Glomerular endothelial cell (primary cell): ENCODE data around the gene DNM1L. TPM values are rescaled to one million over a fixed set of nuclear protein-coding genes. Genes with fewer than 3 reads are reported as not detected.
"Not testable (repeated sequence)": the region's sequence is repeated elsewhere in the genome, so short reads cannot be mapped to it uniquely, and the experiment has no call there.

Experiments
- DNase-seq: peaks from one replicate; pipeline ENCODE4 v3.0.0-alpha.2; 2011; ENCODE audit warnings: low read depth, low spot score; ENCODE audit errors: extremely low read depth
- total RNA-seq: library from RNA; depleted of rRNA; stranded (reverse); fragments of >200 nt; gene quantifications from 2 replicates; pipeline ENCODE4 v1.2.3, GENCODE V29; 2015

DNM1L gene
- total RNA-seq, 1 donor from 2014 or later: 57.8 TPM

DNA sequence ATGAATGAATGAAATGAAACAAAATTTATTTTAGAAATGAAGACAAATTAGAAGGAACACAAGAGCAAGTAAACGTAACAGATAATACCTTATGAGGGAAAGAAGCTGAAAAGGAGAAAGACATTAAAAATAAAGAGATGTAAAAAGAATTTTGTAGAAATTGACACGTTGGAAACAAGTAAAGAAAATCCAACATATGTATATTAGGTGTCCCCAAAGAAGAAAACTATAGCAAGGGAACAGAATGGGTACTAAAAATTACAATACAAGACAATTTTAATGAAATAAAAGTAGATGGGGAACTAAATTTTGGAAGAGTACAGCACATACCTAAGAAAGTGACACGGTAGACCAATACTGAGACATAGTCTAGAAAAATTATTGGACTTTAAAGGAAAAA lies 16.7 kb downstream of the DNM1L start:
- no peak for DNase-seq

DNA sequence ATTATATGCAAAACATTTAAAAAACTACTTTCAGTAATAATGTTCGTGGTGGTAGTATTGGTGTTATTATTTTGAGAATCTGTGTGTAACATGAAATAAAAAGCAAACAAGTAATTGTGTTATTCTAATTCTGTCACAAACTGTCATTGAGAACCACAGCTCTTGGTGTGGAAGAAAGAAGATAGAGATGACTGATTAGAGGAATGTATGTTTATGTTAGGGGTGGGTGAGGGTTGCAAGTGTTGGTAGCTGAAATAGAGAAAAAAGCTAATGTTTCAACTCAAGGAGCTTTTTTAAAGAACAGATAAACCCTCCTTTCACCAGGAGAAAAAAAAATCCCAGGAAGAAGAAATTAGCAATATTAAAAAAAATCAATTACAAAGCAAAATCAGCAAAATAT lies 18.3 kb downstream of the DNM1L start:
- DNase-seq: no peak

DNA sequence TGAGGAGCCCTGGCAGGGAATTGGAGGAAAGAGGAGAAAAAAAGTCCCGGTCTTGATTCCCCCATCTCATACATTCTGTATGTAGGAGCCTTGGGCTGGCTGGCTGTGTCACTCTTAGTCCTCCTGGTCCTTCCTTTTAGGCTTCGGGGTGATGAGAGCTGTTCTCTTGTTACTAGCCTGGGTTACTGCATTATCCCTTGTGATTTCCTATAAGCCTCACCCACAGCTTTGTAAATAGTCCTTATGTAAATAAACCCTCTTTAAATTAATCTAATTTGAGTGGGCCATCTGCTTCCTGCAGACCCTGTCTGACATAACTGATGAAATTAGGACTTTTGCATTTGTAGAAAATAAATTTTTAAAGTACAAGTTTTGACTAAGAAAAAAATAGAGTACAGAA lies 19.2 kb downstream of the DNM1L start:
- DNase-seq: no peak

DNA sequence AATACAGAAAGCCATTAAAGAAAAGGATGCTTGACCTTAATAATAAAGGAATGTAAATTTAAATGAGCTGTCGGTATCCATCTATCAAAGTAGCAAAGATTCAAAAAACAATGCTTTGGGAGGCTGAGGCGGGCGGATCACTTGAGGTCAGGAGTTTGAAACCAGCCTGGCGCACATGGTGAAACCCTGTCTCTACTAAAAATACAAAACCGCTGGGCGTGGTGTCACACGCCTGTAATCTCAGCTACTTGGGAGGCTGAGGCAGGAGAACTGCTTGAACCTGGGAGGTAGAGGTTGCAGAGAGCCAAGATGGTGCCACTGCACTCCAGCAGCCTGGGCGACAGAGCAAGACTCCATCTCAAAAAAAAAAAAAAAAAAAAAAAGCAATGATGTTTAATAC lies 20.3 kb downstream of the DNM1L start:
- not testable (repeated sequence) for DNase-seq

GRCh38 chr12:32702473-32702872 lies 23.4 kb downstream of the DNM1L start:
- no peak for DNase-seq

GRCh38 chr12:32702946-32703345 lies 23.8 kb downstream of the DNM1L start:
- DNase-seq: no peak

DNA sequence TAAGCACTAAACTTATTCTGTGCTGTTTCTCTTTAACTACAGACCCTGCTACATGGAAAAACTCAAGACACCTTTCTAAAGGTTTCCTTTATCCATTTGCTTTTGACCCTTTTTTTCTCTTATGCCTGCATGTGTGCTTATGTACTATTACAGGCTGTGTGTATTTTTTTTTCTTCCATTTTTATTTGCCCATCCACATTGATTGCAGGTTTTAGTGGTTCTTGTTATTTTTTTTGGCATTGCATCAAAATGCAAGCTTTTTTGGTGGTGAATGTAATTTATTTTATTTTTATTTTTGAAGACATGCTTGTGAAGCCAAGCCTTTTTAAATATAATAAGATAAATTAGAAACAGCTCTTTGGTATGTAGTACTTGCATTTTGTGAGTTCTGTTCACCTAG lies 26.7 kb downstream of the DNM1L start:
- DNase-seq: no peak

GRCh38 chr12:32706335-32707024 lies 27.4 kb downstream of the DNM1L start:
- no peak for DNase-seq

DNA sequence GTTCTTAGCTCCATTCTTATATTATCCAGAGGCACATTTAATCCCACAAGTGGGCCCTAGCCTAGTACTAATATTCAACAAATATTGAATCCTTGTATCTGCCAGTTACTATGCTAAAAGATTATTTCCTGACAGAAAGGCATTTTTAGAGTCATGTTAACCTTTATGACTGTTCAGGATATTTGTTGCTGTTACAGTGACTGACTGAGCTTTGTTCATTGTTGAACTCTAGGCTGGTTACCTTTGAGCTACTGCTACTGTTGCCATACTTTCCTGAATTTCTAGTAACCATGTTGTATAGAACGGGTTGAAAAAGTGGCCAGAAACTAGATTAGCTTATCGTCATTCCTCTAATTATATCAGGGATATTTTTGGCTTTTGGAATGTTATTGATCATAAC lies 29.8 kb downstream of the DNM1L start:
- no peak for DNase-seq

- DNase-seq: no peak
Measured at GRCh38 chr12:32714772-32715171, 35.7 kb downstream of the DNM1L start.

GRCh38 chr12:32718926-32719325 lies 39.8 kb downstream of the DNM1L start:
- DNase-seq: no peak

DNA sequence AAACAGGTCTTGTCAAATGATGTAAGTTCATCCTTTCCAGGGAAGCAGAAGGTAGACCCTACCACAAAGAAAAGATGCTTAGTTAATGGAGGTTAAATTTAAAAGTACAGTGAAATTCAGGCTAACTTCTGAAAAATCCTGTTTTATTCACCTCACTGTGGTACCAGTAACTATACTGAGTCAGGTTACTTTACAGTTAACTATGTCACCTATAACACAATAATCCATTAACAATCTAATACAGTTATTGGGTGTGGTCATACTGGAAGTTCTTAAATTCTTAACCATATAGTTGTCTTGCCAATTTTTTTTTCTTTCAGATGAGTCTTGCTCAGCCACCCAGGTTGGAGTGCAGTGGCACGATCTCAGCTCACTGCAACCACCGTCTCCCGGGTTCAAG lies 46.2 kb downstream of the DNM1L start:
- not testable (repeated sequence) for DNase-seq

GRCh38 chr12:32726286-32726685 lies 47.2 kb downstream of the DNM1L start:
- DNase-seq: no peak

- DNase-seq: no peak
Measured at GRCh38 chr12:32727237-32727636, 48.1 kb downstream of the DNM1L start.

- DNase-seq: no peak
Measured at GRCh38 chr12:32734952-32735351, 55.9 kb downstream of the DNM1L start.

DNA sequence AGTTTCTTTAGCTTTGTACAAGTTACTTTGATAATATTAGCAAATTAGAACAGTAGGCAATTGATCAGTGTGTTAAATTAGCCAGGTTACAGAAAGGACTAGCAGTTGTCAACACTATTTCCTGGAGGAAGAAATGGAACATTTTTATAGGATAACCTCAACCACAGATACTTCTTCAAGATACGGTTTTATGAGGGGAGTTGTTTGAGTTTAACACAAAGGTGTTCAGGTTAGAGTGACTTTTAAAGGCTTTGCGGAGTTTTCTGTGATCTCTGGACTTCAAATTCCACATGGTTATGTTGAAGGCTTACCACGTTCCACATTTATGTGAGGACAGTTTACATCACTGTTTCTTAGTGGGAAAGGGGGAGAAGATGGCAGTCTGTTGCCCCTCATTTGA lies 57.3 kb downstream of the DNM1L start:
- no peak for DNase-seq

DNA sequence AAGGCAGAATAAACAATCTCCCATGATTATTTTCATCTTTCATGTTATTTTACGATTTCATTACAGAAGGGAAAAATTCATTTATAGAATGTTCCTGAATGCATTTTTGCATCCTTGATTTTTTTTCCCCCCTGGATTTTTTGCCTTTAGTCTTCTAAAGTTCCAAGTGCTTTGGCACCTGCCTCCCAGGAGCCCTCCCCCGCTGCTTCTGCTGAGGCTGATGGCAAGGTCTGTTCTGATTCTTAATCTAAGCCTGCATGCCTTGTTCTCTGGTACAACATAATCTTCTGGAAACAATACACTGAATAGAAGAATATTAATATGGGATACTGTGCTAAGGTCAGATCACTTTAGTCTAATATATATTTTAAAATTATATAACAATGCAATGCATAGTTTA lies 58.6 kb downstream of the DNM1L start:
- no peak for DNase-seq

DNA sequence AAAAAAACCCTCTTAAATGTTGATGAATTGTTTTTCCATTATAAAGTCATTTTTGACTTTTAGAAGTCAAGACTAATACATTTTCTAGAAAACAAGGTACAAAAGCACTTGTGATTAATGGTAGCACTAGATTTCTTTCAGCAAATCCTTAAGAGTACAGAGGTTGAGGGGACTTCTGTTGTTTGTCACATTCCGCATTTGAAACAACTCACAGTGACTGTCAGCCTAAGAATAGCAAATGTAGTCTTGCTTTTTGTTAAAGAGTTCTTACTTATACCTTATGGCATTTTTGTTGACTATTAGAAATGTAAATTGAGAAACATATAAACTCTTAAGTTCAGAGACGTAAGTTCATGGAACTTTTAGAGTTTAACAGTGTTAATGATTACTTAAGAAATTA lies 60.2 kb downstream of the DNM1L start:
- no peak for DNase-seq

GRCh38 chr12:32742133-32742532 lies 63.0 kb downstream of the DNM1L start:
- no peak for DNase-seq

DNA sequence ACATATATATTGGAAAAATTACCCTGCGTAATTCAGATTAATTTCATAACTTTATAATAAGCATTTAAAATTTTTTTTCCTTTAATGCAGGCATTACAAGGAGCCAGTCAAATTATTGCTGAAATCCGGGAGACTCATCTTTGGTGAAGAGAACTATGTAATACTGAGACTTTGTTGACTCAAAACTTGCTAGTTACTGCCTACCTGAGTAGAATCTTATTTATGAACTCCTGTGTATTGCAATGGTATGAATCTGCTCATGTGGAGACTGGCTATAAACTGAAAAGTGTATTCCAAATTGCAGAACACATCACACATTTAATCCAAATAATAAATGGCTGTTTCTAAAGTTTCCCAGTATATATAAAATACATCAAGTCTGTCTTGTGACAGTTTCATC lies 64.2 kb downstream of the DNM1L start:
- DNase-seq: no peak

DNA sequence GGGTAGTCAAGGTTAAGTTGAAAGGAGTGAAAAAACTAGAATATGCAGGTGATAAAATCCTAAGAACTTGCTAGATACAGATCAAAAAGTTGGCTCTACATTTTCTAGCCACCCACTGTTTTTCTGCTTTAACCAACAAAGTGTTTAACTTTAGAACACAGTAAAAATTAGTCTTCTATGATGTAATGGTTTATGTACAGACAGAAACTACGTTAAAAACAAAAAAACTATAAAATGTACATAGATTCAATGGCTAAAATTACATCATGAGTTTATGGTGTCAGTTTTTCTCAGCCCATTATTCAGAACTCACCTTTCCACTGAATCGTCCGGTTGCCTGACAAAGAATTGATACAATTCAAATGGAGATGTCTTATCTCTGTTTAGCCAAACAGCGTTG lies 74.5 kb downstream of the DNM1L start:
- no peak for DNase-seq

DNA sequence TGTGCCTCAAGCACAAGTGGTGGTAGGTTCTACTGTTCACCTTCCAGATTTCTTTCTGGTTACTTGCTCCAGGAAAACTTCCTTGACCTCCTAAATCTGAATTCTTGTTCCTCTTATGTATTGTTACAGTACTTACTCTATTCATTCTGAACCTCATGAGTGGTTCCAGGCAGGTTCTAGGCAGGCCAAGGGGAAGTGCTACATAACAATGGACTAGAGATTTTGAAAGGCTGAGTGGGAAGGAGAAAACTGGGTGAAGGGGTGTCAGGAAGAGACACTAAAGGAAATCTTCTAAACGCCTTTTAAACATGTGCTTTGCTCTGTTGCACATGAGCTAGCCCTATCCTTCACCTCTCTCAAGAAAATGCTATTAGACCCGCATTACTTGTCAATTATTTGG lies 75.0 kb downstream of the DNM1L start:
- peak; percentile 7 for DNase-seq

GRCh38 chr12:32755051-32755653 lies 76.1 kb downstream of the DNM1L start:
- peak; percentile 56 for DNase-seq
